ENCODE measurements around the gene CPSF4L. TPM values are rescaled to one million over a fixed set of nuclear protein-coding genes. Genes with fewer than 3 reads are reported as not detected.

The CPSF4L gene
- total and polyA plus RNA-seq, 2 of the 13 experiments (the other 11 are each of a cell fraction or from before 2014, with no cell fraction given): 0.73 to 1.6 TPM

DNA sequence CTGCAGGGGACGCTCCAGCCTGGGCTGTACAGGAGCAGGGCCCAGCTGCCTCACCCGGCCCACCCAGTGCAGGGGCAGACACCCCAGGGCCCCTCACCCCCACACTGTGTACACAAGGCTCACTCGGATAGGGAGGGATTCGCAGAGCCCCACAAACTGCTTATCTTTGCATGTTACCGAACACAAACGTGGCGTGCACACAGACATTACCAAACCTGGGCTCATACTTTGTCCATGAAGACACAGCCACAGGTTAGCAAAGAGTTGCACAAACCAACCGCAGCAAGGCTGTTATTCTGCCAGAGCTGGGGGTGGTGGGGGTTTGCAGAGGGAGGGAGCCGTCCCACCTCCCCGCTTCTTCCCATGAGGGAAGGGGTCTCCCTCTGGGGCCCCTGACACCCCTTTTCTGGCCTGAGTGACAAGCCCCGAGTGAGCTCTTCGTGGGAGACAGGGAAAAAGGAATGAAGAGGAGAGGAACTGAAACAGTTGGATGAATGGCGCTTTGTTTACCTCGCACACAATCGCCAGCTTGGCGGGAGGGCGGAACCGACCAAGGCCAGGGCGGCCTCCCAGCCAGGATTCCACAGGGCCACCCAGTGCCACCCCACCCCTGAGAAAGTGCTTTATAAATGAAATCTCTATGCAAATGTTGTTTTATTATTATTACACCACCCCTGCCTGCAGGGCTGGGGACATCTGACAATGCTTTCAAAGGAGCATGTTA, 434 bp upstream of the CPSF4L start (continued):
- TF ChIP-seq, protein P1, sequence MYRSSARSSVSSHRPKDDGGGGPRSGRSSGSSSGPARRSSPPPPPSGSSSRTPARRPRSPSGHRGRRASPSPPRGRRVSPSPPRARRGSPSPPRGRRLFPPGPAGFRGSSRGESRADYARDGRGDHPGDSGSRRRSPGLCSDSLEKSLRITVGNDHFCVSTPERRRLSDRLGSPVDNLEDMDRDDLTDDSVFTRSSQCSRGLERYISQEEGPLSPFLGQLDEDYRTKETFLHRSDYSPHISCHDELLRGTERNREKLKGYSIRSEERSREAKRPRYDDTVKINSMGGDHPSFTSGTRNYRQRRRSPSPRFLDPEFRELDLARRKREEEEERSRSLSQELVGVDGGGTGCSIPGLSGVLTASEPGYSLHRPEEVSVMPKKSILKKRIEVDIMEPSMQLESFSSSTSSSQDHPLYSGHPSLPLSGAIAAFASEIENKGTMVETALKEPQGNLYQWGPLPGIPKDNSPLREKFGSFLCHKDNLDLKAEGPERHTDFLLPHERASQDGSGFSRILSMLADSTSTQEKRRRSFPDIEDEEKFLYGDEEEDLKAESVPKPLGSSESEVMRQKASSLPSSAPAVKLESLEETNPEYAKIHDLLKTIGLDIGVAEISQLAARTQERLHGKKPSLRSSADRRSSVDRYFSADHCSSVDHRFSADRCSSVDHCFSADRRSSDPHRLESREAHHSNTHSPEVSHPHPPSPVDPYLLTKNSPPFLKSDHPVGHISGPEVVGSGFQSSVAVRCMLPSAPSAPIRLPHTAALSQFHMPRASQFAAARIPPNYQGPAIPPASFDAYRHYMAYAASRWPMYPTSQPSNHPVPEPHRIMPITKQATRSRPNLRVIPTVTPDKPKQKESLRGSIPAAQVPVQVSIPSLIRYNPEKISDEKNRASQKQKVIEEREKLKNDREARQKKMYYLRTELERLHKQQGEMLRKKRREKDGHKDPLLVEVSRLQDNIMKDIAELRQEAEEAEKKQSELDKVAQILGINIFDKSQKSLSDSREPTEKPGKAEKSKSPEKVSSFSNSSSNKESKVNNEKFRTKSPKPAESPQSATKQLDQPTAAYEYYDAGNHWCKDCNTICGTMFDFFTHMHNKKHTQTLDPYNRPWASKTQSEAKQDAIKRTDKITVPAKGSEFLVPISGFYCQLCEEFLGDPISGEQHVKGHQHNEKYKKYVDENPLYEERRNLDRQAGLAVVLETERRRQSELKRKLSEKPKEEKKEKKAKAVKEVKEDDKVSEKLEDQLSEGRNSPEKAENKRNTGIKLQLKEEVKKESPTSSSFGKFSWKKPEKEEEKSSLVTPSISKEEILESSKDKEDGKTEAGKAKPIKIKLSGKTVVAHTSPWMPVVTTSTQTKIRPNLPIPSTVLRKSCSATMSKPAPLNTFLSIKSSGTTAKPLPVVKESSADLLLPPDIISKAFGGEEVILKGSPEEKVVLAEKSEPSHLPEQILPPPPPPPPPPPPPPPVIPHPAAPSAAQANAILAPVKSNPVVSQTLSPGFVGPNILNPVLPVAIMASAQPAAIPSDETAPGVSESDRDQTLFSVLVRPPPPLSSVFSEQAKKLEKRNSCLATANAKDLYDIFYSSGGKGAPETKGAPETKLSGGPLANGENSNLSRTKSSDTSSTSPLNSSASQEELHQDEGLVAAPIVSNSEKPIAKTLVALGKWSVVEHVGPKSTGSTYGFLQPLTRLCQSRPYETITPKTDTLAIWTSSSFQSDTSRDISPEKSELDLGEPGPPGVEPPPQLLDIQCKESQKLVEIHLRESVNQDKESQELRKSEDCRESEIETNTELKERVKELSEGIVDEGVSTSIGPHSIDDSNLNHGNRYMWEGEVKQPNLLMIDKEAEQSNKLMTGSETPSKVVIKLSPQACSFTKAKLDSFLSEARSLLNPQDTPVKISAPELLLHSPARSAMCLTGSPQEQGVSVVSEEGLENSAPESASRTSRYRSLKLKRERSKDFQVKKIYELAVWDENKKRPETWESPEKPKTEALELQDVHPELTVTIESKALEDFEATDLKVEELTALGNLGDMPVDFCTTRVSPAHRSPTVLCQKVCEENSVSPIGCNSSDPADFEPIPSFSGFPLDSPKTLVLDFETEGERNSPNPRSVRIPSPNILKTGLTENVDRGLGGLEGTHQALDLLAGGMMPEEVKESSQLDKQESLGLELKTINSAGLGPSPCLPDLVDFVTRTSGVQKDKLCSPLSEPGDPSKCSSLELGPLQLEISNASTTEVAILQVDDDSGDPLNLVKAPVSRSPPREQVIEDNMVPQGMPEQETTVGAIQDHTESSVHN (CRISPR knock-in tag; IDR thresholded peaks at IDR 0.05): peak; percentile 64
- TF ChIP-seq RORA (CRISPR knock-in tag; IDR thresholded peaks at IDR 0.05) (no peak), ZNF24 (IDR thresholded peaks at IDR 0.05) (no peak), ZNF567 (CRISPR knock-in tag; IDR thresholded peaks at IDR 0.05; ENCODE audit: borderline replicate concordance) (peak; percentile 82; the same call in 1 of the 2 replicates), TBL1XR1 (IDR thresholded peaks at IDR 0.05; ENCODE audit: borderline replicate concordance, low read length, partially characterized antibody) (no peak), ARNT2 (CRISPR knock-in tag; IDR thresholded peaks at IDR 0.05; ENCODE audit: low read depth) (peak; percentile 86; the same call in 1 of the 2 replicates), ZNF713 (CRISPR knock-in tag; IDR thresholded peaks at IDR 0.05) (no peak), RFXANK (CRISPR knock-in tag; IDR thresholded peaks at IDR 0.05) (no peak), ZNF468 (CRISPR knock-in tag; IDR thresholded peaks at IDR 0.05) (no peak), ZBTB38 (CRISPR knock-in tag; IDR thresholded peaks at IDR 0.05) (peak; percentile 11; the same call in 1 of the 2 replicates), ZSCAN29 (CRISPR knock-in tag; conservative IDR thresholded peaks at IDR 0.05) (peak; percentile 65; the same call in 1 of the 2 replicates), HOXA7 (CRISPR knock-in tag; IDR thresholded peaks at IDR 0.05) (no peak), ZNF598 (CRISPR knock-in tag; IDR thresholded peaks at IDR 0.05; ENCODE audit: borderline replicate concordance) (no peak), EEA1 (CRISPR knock-in tag; IDR thresholded peaks at IDR 0.05; ENCODE audit: borderline replicate concordance) (peak; percentile 74; the same call in 1 of the 2 replicates), DR1 (CRISPR knock-in tag; IDR thresholded peaks at IDR 0.05) (peak; percentile 70), ZNF232 (CRISPR knock-in tag; IDR thresholded peaks at IDR 0.05; ENCODE audit: borderline replicate concordance) (peak; percentile 88; the same call in 1 of the 2 replicates), NFIC (IDR thresholded peaks at IDR 0.05; ENCODE audit: low read length) (no peak), KAT7 (CRISPR knock-in tag; IDR thresholded peaks at IDR 0.05; ENCODE audit: borderline replicate concordance) (no peak)
- TF ChIP-seq, protein P2, sequence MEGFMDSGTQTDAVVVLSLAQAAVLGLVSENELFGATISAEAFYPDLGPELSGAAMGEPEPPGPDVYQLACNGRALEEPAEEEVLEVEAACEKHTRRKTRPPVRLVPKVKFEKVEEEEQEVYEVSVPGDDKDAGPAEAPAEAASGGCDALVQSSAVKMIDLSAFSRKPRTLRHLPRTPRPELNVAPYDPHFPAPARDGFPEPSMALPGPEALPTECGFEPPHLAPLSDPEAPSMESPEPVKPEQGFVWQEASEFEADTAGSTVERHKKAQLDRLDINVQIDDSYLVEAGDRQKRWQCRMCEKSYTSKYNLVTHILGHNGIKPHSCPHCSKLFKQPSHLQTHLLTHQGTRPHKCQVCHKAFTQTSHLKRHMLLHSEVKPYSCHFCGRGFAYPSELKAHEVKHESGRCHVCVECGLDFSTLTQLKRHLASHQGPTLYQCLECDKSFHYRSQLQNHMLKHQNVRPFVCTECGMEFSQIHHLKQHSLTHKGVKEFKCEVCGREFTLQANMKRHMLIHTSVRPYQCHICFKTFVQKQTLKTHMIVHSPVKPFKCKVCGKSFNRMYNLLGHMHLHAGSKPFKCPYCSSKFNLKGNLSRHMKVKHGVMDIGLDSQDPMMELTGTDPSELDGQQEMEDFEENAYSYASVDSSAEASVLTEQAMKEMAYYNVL (CRISPR knock-in tag; IDR thresholded peaks at IDR 0.05; ENCODE audit: borderline replicate concordance): peak; percentile 91; the same call in 1 of the 2 replicates
- TF ChIP-seq, protein P3, sequence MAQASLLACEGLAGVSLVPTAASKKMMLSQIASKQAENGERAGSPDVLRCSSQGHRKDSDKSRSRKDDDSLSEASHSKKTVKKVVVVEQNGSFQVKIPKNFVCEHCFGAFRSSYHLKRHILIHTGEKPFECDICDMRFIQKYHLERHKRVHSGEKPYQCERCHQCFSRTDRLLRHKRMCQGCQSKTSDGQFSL (CRISPR knock-in tag; IDR thresholded peaks at IDR 0.05): peak; percentile 87

All from HepG2 (cell line).